Activated naive CD4-positive, alpha-beta T cell treated with anti-CD3 and anti-CD28 coated beads for 36 hours (primary cell): ENCODE measurements around the gene ADAMTS20. TPM values are rescaled to one million over a fixed set of nuclear protein-coding genes. Genes with fewer than 3 reads are reported as not detected.

Experiments
- CTCF ChIA-PET: fragments of 350-600 bp; sonication (Branson Sonifier 250); formaldehyde crosslinking; loops from one replicate; lab custom pipeline; 2021; ENCODE audit warnings: antibody characterized with exemption; lab: Charles Lee
- DNase-seq: peaks from one replicate; pipeline ENCODE4 v3.0.0-alpha.2; 2020
- H3K27ac Mint-ChIP-seq: one replicate; pipeline ENCODE4 v1.8.0; 2021; ENCODE audit warnings: mild to moderate bottlenecking, mixed read lengths
- H3K27me3 Mint-ChIP-seq: one replicate; pipeline ENCODE4 v1.8.0; 2021; ENCODE audit warnings: low read depth, mixed read lengths
- H3K36me3 Mint-ChIP-seq: one replicate; pipeline ENCODE4 v1.8.0; 2021; ENCODE audit warnings: low read depth, mixed read lengths
- H3K4me1 Mint-ChIP-seq: one replicate; pipeline ENCODE4 v1.8.0; 2021; ENCODE audit warnings: low read depth, mixed read lengths
- H3K4me3 Mint-ChIP-seq: one replicate; pipeline ENCODE4 v1.8.0; 2021; ENCODE audit warnings: mild to moderate bottlenecking, moderate library complexity, mixed read lengths
- H3K9me3 Mint-ChIP-seq: one replicate; pipeline ENCODE4 v1.8.0; 2021; ENCODE audit warnings: mixed read lengths
- intact Hi-C: fragments of 100-400 bp; cut with micrococcal nuclease; formaldehyde crosslinking; loops from one replicate; pipeline ENCODE4 v1.15.1; 2023
- total RNA-seq, 2 experiments: library from RNA; stranded (reverse); gene quantifications; one replicate each; pipeline ENCODE4 v1.2.3, GENCODE V29; 2021

The ADAMTS20 gene
- total RNA-seq, 2 experiments from 2014 or later = not detected

- H3K27ac Mint-ChIP-seq = no peak overlapping the region
- CTCF ChIA-PET = no interaction called here
- H3K36me3 Mint-ChIP-seq = no peaks in the 10 kb centered on the region
- intact Hi-C loops = no loop called here
- H3K4me1 Mint-ChIP-seq = no peaks in the 10 kb centered on the region
- H3K4me3 Mint-ChIP-seq = no peak overlapping the region
- DNase-seq = no peak
- H3K9me3 Mint-ChIP-seq = peaks cover 2% of the 10 kb centered on the region
- no peaks in the 10 kb centered on the region for H3K27me3 Mint-ChIP-seq
Observed at GRCh38 chr12:43317156-43317555, 234.8 kb downstream of the ADAMTS20 start.

DNA sequence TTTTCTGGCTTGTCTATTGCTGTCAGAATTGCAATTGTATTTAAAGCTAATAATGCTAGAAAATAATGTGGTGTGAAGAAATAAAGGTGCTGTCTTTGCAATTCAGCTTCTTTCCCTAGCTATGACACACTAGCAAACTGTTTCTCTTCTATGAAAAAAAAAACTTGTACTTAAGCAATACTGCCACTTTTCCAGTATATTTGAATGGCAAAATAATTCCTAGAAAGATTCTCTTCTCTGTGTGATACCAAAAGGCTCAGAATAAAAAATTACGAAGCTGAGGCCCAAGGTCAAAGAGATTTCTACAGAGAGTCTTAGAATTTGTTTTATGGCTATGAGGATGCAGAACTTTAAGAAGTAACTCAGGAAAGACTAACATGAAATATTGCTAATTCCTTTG, 235.5 kb downstream of the ADAMTS20 start:
- no peak overlapping the region for H3K4me3 Mint-ChIP-seq
- no peak for DNase-seq
- intact Hi-C loops = no loop called here
- no peak overlapping the region for H3K27ac Mint-ChIP-seq
- peaks cover 1% of the 10 kb centered on the region for H3K9me3 Mint-ChIP-seq
- no peaks in the 10 kb centered on the region for H3K36me3 Mint-ChIP-seq
- CTCF ChIA-PET = no interaction called here
- H3K27me3 Mint-ChIP-seq = no peaks in the 10 kb centered on the region
- no peaks in the 10 kb centered on the region for H3K4me1 Mint-ChIP-seq

GRCh38 chr12:43315961-43316360, 236.0 kb downstream of the ADAMTS20 start:
- H3K4me1 Mint-ChIP-seq = no peaks in the 10 kb centered on the region
- H3K4me3 Mint-ChIP-seq = no peak overlapping the region
- CTCF ChIA-PET = no interaction called here
- no peak for DNase-seq
- H3K36me3 Mint-ChIP-seq = no peaks in the 10 kb centered on the region
- no peak overlapping the region for H3K27ac Mint-ChIP-seq
- H3K9me3 Mint-ChIP-seq = no peaks in the 10 kb centered on the region
- H3K27me3 Mint-ChIP-seq = no peaks in the 10 kb centered on the region
- intact Hi-C loops = no loop called here

DNA sequence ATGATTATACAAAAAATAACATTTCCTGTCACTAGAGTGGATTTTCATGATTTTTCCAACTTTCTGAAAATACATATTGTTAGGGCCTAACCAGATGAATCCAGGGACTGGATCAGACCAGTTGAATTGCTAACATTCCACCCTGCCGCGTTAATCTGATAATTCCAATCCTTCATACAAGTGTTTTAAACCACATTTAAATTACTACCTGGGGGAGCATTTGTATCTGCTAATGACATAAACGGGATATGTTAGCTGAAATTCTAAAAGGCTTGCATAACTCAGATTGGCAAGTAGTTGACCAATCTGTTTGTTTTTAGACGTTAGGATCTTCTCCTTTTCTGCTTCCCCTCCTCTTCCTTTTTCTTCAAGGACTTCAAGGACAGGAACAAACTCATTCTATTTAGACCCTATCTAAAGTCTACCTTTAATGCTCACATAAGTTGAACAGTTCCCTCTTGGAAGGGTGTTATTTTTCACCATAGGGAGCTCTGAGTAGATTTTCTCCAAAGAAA, 239.0 kb downstream of the ADAMTS20 start:
- no peaks in the 10 kb centered on the region for H3K36me3 Mint-ChIP-seq
- H3K4me1 Mint-ChIP-seq = no peaks in the 10 kb centered on the region
- CTCF ChIA-PET = no interaction called here
- no peak overlapping the region for H3K4me3 Mint-ChIP-seq
- DNase-seq = no peak
- intact Hi-C loops = no loop called here
- H3K27me3 Mint-ChIP-seq = no peaks in the 10 kb centered on the region
- H3K9me3 Mint-ChIP-seq = no peaks in the 10 kb centered on the region
- no peak overlapping the region for H3K27ac Mint-ChIP-seq

DNA sequence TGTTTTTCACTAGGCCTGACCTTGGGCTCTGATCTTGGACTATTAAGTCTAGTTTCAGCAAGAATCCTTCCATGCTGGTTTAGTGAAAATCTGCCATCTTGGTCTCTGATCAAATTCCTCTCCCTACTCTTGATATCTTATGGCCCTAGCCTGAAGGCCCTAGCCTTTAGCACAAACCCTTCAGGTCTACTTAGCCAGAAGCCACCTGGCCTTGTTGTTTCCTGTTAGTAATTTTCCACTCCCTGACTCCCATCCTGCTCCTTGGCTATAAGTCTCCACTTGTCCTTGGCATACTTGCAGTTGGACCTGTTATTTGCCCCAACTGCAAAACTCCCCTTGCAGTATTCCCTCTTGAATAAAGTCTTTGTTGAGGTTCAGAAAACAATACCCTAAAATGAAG, 241.4 kb downstream of the ADAMTS20 start:
- H3K4me3 Mint-ChIP-seq = no peak overlapping the region
- no peak overlapping the region for H3K27ac Mint-ChIP-seq
- H3K9me3 Mint-ChIP-seq = no peaks in the 10 kb centered on the region
- intact Hi-C loops = no loop called here
- H3K4me1 Mint-ChIP-seq = no peaks in the 10 kb centered on the region
- CTCF ChIA-PET = no interaction called here
- H3K27me3 Mint-ChIP-seq = no peaks in the 10 kb centered on the region
- no peaks in the 10 kb centered on the region for H3K36me3 Mint-ChIP-seq
- no peak for DNase-seq

- no peaks in the 10 kb centered on the region for H3K9me3 Mint-ChIP-seq
- H3K27me3 Mint-ChIP-seq = no peaks in the 10 kb centered on the region
- intact Hi-C loops = no loop called here
- H3K27ac Mint-ChIP-seq = no peak overlapping the region
- no peaks in the 10 kb centered on the region for H3K4me1 Mint-ChIP-seq
- DNase-seq = no peak
- no peak overlapping the region for H3K4me3 Mint-ChIP-seq
- H3K36me3 Mint-ChIP-seq = no peaks in the 10 kb centered on the region
- CTCF ChIA-PET = no interaction called here
Observed at GRCh38 chr12:43309959-43310358, 242.0 kb downstream of the ADAMTS20 start.

DNA sequence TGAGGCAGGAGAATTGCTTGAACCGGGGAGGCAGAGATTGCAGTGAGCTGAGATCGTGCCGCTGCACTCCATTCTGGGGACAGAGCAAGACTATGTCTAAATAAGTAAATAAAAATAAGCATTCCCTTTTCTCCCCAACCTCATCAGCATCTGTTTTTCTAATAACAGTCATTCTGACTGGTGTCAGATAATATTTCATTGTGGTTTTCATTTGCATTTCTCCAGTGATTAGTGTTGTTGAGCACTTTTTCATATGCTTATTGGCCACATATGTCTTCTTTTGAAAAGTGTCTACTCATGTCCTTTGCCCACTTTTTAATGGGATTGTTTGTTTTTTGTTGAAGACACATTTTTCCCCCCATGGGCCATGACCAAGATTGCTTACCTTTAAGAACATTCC, 243.2 kb downstream of the ADAMTS20 start:
- intact Hi-C loops = no loop called here
- CTCF ChIA-PET = interaction anchor here (0.7 kb wide), 1 partner anchor 642 kb away, joined by 4 read pairs; no protein-coding TSS in a partner anchor
- Mint-ChIP-seq H3K36me3 (no peaks in the 10 kb centered on the region), H3K4me3 (no peak overlapping the region), H3K4me1 (no peaks in the 10 kb centered on the region), H3K9me3 (no peaks in the 10 kb centered on the region), H3K27me3 (no peaks in the 10 kb centered on the region), H3K27ac (no peak overlapping the region)
- no peak for DNase-seq

DNA sequence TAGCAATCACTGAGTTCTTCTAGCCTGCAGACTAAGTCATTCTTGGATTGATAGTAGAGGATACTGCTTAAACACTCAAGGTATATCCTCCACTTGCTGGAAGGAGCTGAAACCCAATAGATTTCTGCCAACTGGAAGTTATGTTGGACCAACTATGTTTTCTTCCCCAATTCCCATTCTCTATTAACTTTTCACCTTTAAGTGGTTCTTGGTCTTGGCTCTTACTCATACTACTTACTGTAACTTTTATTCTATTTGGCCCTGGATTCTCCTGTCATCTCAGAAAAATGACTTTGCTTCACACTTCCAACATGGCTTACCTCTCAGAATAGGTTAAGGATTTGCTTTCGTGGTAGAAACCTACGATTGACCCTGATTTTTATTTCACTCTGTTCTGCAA, 244.9 kb downstream of the ADAMTS20 start:
- H3K9me3 Mint-ChIP-seq = no peaks in the 10 kb centered on the region
- CTCF ChIA-PET = no interaction called here
- intact Hi-C loops = no loop called here
- no peak for DNase-seq
- no peaks in the 10 kb centered on the region for H3K4me1 Mint-ChIP-seq
- H3K36me3 Mint-ChIP-seq = no peaks in the 10 kb centered on the region
- no peak overlapping the region for H3K27ac Mint-ChIP-seq
- no peak overlapping the region for H3K4me3 Mint-ChIP-seq
- H3K27me3 Mint-ChIP-seq = no peaks in the 10 kb centered on the region

DNA sequence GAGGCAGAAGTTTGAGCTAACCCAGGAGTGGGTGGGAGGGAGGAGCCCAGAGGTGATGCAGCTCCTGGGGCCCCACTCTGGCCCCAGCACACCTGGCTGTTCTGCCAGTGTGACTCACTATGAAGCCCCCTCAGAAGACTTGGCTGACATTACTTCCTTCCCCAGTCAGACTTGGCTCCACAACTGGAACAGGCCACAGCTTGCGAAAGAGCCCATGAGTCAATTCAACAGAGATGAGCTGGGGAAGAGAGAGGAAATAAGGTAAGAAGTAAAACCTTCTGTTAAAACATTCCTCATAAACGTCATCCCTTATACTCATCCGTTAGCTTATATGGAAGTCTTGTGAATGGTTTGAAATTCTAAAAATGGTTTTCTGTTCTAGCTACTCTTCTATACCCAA, 245.9 kb downstream of the ADAMTS20 start:
- H3K36me3 Mint-ChIP-seq = no peaks in the 10 kb centered on the region
- intact Hi-C loops = no loop called here
- H3K27ac Mint-ChIP-seq = no peak overlapping the region
- no peak overlapping the region for H3K4me3 Mint-ChIP-seq
- no peaks in the 10 kb centered on the region for H3K27me3 Mint-ChIP-seq
- no peaks in the 10 kb centered on the region for H3K4me1 Mint-ChIP-seq
- H3K9me3 Mint-ChIP-seq = no peaks in the 10 kb centered on the region
- DNase-seq = no peak
- CTCF ChIA-PET = no interaction called here

- no peak for DNase-seq
- Mint-ChIP-seq H3K27me3 (no peaks in the 10 kb centered on the region), H3K9me3 (no peaks in the 10 kb centered on the region), H3K36me3 (no peaks in the 10 kb centered on the region), H3K27ac (no peak overlapping the region), H3K4me1 (no peaks in the 10 kb centered on the region), H3K4me3 (no peak overlapping the region)
- CTCF ChIA-PET = no interaction called here
- intact Hi-C loops = no loop called here
Observed at GRCh38 chr12:43305065-43305464, 246.9 kb downstream of the ADAMTS20 start.

Other genes with a start within 250 kb of the ADAMTS20 start
- gene PUS7L, start 206.6 kb upstream of the ADAMTS20 start, total RNA-seq = 10 to 100 TPM in 1 of 2 experiments, 1 to 10 TPM in 1; 8.1 to 10.5 TPM
- gene IRAK4, start 206.7 kb upstream of the ADAMTS20 start, total RNA-seq = 10 to 100 TPM; 24.2 to 24.5 TPM